HG03460 (cell line): ENCODE data around the gene CSKMT.
"Not testable (repeated sequence)": the region's sequence is repeated elsewhere in the genome, so short reads cannot be mapped to it uniquely, and the experiment has no call there.

Experiments
- ATAC-seq: cut with Tn5 transposase; IDR thresholded peaks from one replicate; pipeline ENCODE4 v1.9.1; 2021; ENCODE audit not compliant: unreplicated experiment

Gene CSKMT

DNA sequence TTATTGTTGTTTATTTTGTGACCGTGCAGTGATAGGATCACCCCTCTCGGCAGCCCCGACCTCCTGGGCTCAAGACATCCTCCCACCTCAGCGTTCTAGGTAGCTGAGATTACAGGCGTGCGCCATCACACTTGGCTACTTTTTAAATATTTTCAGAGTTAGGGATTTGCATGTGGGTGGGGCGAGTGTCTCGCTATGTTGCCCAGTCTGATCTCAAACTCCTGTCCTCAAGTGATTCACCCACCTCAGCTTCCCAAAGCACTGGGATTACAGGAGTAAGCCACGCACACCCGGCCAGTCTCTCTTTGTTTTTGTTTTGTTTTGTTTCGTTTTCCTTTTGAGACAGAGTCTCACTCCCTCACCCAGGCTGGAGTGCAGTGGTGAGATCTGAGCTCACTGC lies 10.8 kb upstream of the CSKMT start:
- ATAC-seq = no peak

DNA sequence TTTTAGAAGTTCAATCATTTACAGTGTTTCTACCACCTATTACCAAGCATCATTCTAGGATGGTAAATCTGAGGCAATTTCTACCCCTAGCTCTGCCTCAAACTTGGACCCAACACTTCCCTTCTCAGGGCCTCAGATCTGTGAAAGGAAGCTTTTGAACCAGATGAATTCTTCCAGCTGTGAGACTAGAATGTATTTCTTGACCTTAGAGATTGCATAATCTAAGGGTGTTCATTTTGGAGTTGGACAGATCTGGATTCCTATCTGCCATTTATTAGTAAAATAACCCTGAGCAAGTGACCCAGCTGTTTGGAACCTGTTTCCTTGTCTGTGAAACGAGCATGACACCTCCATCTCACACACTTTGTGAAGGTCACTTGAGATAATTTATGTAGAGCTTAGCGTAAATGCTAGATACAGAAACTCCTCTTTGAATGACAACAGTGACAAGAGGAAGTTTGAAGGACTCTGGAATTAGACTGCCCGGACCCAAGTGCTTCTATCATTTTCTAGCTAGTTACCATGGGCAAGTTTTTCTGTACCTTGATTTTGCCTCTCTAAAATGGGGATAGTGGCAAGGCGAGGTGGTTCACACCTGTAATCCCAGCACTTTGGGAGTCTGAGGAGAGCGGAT lies 8.2 kb upstream of the CSKMT start:
- ATAC-seq = no peak

DNA sequence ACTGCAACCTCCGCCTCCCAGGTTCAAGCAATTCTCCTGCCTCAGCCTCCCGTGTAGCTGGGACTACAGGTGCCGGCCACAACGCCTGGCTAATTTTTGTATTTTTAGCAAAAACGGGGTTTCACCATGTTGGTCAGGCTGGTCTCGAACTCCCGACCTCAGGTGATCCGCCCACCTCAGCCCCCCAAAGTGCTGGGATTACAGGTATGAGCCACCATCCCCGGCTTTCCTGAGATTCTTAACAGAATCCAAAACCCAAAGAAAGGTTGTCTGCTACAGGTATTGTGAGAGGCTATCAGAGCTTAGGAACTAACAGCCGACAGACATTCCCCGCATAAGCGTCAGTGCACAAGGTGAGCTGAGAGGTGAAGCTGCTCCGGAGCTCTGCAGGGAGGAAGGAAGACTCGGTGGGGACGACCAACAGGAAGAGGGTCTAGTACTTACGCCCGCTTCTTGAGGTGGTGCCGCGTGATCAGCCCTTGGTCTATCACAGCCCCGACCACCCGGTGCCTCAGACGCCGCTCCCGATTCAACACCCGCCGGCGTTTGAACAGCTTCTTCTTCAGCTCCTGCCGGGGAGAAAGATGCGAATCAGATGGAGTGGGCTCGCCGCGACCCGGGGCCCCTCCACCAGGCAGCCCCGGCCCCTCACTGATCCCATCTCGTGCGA lies 572 bp upstream of the CSKMT start:
- peak; percentile 34 for ATAC-seq

DNA sequence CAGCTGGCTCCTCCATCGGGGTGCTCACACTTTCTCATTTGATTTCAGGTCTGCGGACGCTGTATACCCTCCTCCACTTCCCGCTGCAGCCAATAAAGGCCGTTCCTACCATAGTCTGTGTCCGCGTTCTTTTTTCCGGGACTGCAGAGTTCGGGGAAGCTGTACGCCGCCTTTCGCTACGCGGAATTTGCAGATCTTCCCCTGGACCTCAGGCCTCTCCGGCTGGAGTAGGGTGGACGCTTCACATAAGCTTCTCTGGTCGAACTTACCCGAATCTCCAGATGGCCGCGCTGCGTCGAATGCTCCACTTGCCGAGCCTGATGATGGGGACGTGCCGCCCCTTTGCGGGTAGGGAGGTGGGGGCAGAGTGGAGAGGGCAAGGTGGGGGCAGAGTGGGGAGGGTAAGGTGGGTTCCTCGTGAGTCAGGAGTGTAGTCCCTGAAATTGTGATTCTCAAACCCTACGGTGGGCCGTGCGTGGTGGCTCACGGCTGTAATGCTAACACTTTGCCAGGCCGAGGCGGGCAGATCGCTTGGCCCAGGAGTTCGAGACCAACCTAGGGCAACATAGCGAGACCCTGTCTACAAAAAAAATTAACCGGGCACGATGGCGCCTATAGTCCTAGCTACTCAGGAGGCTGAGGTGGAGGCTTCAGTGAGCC lies 617 bp downstream of the CSKMT start:
- peak; percentile 13 for ATAC-seq

DNA sequence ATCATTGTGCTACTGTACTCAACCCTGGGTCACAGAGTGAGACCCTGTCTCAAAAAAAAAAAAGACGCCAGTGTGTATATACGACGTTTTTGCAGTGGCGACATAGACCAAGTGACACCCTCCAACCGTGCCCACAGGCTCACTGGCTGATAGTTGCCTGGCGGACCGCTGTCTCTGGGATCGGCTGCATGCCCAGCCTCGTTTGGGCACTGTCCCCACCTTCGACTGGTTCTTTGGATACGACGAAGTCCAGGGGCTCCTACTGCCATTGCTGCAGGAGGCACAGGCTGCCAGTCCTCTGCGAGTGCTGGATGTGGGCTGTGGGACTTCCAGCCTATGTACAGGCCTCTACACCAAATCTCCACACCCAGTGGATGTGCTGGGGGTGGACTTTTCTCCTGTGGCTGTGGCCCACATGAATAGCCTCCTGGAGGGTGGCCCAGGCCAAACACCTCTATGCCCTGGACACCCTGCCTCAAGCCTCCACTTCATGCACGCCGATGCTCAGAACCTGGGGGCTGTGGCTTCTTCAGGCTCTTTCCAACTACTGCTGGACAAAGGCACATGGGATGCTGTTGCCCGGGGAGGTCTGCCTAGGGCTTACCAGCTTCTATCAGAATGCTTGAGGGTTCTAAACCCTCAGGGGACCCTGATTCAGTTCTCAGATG lies 1.3 kb downstream of the CSKMT start:
- no peak for ATAC-seq

DNA sequence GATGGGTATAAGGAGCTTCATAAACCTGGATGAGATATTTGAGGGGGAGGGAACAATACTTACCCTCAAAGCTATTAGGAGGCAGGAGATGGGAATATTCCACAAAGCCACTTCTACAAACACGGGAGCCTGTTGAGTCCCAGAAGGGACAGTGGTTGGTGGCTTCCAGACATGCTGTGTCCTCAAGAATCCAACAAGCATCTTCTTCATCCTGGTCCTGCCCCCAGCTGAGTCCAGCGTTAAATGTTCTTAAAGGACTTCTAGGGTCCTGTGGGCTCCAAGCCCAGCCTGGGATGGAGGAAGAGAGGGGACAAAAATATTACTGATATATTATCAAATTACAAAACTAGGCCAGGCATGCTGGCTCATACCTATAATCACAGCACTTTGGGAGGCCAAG lies 2.3 kb downstream of the CSKMT start:
- no peak for ATAC-seq

DNA sequence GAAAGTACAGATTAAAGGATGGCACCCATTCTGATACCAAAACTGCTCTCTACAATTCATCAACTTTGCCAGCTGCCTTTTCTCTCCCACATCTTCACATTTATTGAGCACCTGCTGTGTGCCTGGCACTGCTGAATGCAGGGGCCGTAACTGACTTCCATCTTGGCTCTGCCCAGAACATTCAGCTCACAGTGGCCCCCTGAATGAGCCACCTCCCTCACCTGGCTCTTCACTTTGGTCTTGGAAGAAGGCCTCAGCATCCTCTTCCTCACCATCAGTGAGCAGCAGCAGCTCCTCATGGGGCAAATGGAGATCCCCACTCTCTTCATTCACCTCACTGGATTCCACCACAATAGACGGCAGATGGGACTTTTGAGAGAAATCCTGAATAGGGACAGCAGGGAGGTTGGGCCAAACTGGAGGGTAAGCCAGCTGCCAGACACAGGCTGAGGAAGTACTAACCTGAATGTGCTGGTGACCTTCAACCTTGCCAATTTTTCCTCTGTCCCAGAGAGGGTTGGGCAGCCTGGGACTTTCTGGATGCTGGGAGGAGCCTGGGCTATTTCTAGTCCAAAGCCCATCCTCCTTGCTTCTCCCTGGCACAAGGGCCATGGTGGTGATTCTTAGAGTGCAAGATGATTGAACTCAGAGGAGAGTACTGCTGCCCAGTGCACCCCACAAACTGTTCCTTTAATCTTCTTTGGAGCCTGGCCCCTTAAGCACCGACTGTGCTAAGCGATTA lies 4.5 kb downstream of the CSKMT start:
- no peak for ATAC-seq

DNA sequence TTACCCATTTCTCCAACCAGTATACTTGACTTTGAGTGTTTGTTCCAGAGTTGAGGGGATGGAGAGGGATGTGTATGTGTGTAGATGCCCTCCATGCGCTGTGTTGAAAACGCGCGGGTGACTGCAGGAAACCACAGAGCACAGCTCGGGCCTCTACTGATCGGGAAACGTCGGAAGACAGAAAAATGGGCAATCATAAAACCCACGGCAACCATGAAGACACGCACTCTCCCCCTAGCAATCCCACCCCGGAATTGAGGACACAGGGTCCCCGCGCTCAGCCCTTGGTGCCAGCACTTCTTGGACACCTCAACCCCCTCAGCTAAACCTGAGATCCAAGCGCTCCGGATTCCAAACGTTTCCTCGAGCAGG lies 6.1 kb downstream of the CSKMT start:
- peak; percentile 4 for ATAC-seq

DNA sequence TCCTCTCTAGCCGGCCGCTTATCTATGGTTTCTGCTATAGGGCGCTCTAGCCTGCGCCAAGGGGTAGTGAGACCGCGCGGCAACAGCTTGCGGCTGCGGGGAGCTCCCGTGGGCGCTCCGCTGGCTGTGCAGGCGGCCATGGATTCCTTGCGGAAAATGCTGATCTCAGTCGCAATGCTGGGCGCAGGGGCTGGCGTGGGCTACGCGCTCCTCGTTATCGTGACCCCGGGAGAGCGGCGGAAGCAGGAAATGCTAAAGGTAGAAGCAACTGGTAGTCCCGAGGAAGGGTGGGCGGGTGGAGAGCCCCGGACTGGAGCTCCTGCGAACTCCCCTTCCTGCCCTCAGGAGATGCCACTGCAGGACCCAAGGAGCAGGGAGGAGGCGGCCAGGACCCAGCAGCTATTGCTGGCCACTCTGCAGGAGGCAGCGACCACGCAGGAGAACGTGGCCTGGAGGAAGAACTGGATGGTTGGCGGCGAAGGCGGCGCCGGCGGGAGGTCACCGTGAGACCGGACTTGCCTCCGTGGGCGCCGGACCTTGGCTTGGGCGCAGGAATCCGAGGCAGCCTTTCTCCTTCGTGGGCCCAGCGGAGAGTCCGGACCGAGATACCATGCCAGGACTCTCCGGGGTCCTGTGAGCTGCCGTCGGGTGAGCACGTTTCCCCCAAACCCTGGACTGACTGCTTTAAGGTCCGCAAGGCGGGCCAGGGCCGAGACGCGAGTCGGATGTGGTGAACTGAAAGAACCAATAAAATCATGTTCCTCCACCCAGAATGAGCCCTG lies 6.7 kb downstream of the CSKMT start, which contains the start of the genes LBHD1 and UQCC3:
Gene LBHD1 (minus strand): TSS at position 660 of the 782 bp plus-strand sequence. CDS start 2,236 bp downstream, outside the sequence.
Gene UQCC3 (plus strand): TSS at position 66 of the 782 bp plus-strand sequence. CDS start 73 bp downstream, at position 139.
- peak; percentile 67 for ATAC-seq

DNA sequence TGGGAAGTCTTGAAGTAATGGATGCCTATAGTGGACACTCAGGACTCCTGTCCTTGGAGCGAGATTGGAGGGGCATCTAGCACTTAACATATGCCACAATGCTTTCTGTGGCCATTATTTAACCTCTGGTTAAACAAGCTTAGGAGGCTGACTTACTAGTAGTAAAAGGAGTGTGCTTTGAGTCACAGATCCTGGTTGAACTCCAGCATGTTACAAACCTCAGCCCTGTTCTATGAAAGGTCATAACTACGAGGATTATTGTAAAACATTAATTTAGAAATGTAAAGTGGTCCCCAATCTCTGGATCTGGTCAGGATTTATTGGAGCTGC lies 8.0 kb downstream of the CSKMT start:
- ATAC-seq = no peak

DNA sequence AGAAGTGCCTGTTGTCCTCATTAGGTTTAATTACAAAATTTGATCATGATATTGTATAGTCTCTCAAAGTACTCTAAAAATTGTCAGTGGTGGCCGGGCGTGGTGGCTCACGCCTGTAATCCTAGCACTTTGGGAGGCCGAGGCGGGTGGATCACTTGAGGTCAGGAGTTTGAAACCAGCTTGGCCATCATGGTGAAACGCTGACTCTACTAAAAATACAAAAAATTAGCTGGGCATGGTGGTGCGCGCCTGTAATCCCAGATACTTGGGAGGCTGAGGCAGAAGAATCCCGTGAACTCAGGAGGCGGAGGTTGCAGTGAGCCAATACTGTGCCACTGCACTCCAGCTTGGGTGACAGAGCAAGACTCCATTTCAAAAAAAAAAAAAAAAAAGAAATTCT lies 10.3 kb downstream of the CSKMT start:
- ATAC-seq = not testable (repeated sequence)

DNA sequence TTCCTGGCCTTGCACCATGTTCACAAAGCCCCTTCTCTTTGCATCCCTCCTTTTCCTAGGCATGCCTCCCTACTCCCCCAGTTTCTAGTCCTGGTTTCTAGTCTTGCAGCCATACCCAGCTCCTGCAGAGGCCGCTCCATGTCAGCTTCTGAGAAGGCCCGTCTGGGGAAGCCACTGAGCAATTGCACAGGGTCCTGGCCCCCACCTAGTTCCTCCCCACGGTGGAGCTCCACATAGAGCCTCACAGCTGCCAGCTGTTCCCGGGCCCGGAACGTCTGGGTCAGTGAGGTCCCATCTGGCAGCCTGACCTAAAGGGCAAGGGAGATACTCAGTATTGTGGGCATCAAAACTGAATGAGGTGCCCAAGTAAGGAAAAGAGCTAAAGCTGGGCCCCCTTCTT lies 11.6 kb downstream of the CSKMT start:
- no peak for ATAC-seq

DNA sequence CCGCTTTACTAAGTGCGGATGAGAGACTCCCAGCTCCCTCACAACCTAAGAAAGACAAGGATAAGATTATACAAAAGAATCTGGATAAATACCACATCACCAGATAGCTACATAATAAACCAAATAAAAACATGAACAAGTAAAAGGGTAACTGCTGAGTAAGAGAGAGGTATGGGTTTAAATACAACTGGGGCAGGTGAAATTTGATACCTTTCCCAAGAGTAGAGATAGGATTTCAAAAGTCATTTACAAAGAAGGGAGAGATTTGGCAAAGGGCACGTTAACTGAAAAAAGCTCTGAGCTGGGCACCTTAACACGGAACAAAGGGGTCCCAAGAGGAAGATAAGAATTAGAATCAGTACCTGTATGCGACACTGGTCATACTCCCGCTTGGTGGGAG lies 12.0 kb downstream of the CSKMT start:
- ATAC-seq = no peak

DNA sequence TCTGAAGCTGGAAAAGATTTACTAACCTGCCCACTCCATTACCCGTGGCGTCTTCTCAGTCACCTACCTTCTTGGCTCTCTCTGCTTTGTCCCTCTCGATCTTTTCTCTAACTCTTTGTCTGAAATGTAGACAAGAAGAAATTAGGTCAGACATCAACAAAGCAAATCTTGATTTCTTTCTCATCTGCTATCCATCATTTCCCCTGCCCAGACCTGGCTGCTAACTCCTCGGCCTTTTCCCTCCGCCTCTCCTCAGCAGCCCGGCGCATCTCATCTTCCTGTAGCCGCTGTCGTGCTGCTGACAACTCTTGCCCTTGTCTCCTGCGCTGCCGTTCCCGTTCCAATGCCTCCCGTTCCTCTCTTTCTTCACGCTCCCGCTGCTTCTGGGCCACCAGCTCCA lies 12.6 kb downstream of the CSKMT start:
- no peak for ATAC-seq

DNA sequence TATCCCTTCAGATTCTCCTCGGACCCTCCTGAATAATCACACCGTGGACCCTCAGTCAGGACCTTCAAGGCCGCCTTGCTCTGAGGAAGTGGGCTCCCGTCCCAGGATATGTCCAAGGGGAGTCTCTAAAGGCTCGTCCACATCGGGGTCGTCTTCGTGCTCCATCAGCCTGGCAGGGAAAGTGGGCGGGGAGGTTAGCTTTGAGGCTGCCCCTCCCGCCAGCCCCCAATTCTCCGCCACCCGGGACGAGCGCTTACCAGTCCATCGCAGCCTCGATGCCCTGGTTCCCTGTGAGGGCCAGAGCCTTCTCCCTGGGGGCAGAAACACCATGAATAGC lies 13.3 kb downstream of the CSKMT start:
- no peak for ATAC-seq

DNA sequence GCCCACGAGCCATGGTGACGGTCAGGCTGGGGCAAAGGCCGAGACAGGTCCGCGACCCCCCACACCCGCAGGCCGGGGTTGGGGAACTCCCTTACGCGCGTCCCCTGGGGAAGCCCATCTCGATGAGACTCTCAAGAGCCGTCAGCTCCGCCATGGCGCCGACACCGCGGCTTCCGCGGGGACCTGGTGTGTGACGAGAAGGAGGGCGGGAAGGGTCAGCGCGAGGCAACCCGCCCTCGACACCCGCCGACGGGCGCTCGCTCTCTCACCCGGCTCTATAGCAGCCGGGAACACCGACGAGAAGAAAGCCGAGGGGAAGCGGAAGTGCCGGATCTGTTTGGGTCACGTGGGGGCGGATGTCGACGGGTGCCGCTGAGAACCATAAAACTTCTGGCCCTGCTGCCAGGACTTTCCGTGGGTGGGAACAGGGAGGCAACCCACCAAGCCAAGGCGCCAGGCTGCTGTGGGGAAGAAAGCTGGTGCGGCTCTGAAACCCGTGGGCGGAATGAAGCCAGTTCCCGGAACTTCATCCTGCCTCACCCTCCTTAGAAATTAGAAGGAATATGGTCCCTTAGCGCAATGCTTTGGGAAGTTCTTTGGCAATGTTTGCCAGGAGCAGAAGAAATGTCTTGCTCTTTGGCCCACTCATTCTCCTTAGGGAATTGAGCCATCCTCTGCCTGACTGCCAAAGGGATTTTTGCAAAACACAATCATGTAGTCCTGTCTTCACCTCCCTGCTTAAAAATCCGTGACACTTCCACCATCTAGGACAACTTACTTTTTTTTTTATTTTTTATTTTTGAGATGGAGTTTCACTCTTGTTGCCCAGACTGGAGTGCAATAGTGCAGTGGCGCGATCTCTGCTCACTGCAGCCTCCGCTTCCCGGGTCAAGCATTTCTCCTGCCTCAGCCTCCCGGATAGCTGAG lies 13.9 kb downstream of the CSKMT start, which contains the start of gene UBXN1:
Gene UBXN1 (minus strand): TSS at position 304 of the 927 bp plus-strand sequence. CDS start 150 bp downstream, at position 154.
- ATAC-seq = peak; percentile 80

DNA sequence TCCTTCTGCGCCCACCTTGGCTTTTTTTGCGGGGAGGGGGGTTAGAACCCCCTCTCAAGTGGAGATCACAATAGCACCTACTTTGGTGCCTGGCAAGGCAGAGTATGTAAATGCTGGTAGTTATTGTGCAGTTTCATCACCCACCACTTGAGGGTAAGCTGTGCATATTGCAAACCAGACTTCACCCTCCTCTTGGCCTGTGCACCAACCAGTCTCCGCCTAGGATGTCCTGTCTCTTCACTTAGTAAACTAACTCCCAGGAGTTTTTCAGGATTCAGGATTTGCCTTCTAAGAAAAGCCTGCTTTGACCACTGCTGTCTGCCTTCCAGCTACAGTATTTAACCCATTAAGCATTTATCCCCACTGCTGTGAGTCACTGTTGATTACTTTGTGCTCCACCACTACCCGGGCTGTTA lies 15.7 kb downstream of the CSKMT start:
- ATAC-seq = no peak

DNA sequence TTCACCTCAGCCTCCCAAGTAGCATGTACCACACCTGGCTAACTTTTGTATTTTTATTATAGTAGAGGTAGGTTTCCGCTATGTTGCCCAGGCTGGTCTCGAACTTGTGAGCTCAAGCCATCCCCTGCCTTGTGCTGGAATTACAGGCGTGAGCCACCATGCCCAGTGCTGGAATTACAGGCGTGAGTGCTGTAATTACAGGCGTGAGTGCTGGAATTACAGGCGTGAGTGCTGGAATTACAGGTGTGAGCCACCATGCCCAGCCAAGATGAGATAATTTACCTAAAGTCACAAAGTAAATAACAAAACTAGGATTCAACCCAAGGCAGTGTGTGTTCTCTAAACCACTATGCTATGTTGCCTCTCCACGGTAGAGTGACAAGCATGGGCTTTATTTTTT lies 17.4 kb downstream of the CSKMT start:
- no peak for ATAC-seq
